ENCODE results near the gene TLR4. TPM values are rescaled to one million over a fixed set of nuclear protein-coding genes. Genes with fewer than 3 reads are reported as not detected.

Gene TLR4
- total RNA-seq, 1 experiment from 2014 or later, result 0.07 TPM

DNA sequence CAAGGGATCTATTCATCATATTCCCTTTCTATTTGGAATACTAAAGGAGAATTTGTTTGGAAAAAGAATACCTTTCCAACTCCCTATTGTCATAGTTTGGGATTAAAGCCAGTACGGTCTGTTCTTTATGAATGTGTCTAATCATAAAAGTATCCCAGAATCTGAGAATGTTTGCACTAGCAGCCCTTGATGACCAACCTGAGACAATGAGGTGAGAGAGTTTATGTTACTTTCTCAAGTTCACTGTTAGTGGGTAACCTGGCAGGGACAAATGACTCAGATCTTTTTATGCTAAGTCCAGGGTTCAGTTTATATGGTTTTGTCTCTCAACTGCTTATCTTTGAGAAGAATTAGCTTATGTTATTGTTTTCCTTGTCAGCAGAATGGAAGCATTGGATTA, 25.3 kb upstream of the TLR4 start:
- no peaks in the 10 kb centered on the region for H3K9me3 ChIP-seq (ENCODE audit: control insufficient read depth, low read depth, low read length)
- H4K5ac ChIP-seq (ENCODE audit: insufficient read length, low read depth, low read length), result no peak overlapping the region
- H3K4ac ChIP-seq (ENCODE audit: low read depth, low read length), result no peak overlapping the region
- Mint-ChIP-seq H3K4me3 (no peak overlapping the region), H3K9me3 (no peaks in the 10 kb centered on the region), H3K36me3 (ENCODE audit: insufficient read depth in 1 of 3, low read depth in 3 of 3) (no peaks in the 10 kb centered on the region), H3K27me3 (ENCODE audit: low read depth) (no peaks in the 10 kb centered on the region), H3K4me1 (peaks cover 5 to 6% of the 10 kb centered on the region in 2 experiments), H3K27ac (no peak overlapping the region)
- H3K27ac ChIP-seq (ENCODE audit: insufficient read length, low read depth, low read length), result no peak overlapping the region
- H2AFZ ChIP-seq (ENCODE audit: low read length), result no peak overlapping the region
- no peak overlapping the region for H3K18ac ChIP-seq (ENCODE audit: insufficient read length, low read depth, low read length)
- no peaks in the 10 kb centered on the region for H3K79me2 ChIP-seq (ENCODE audit: insufficient read depth, low read length)
- no peak overlapping the region for H3K4me2 ChIP-seq (ENCODE audit: insufficient read depth, insufficient read length, low read length)
- H3K23ac ChIP-seq (ENCODE audit: insufficient read length, low read depth, low read length), result no peak overlapping the region
- H4K8ac ChIP-seq (replicated peaks; ENCODE audit: insufficient read length, low read depth, low read length), result no peak overlapping the region
- H4K91ac ChIP-seq (ENCODE audit: insufficient read length, low read depth, low read length), result no peak overlapping the region
- no peak overlapping the region for H2BK15ac ChIP-seq (ENCODE audit: low read depth, low read length)
- TF ChIP-seq CTCF (conservative IDR thresholded peaks at IDR 0.05), result no peak
- no peak overlapping the region for H3K9ac ChIP-seq (ENCODE audit: extremely low read depth, insufficient read length, low read length)
- no peak overlapping the region for H2BK20ac ChIP-seq (ENCODE audit: low read depth, low read length, poor library complexity, severe bottlenecking)
- WGBS (ENCODE audit: extremely low coverage, insufficient read length, low lambda C conversion rate), result no CpG with 5 or more reads among the region's 1 CpG
- H2AK5ac ChIP-seq (ENCODE audit: insufficient read length, low read length), result no peak overlapping the region
- H3K27me3 ChIP-seq (ENCODE audit: insufficient read depth, low read length), result no peaks in the 10 kb centered on the region
- no peak for DNase-seq
- no peak overlapping the region for H2BK12ac ChIP-seq (ENCODE audit: insufficient read length, low read depth, low read length)
- no peak overlapping the region for H2BK120ac ChIP-seq (ENCODE audit: low read depth, low read length, poor library complexity, severe bottlenecking)
- no peaks in the 10 kb centered on the region for H4K20me1 ChIP-seq (ENCODE audit: control insufficient read depth, insufficient read depth, insufficient read length)
- H3K4me1 ChIP-seq (ENCODE audit: insufficient read depth, low read length), result no peaks in the 10 kb centered on the region
- no peak overlapping the region for H3T11ph ChIP-seq (ENCODE audit: low read length)
- no peak overlapping the region for H3K14ac ChIP-seq (ENCODE audit: insufficient read depth, low read length)
- H3K56ac ChIP-seq (ENCODE audit: insufficient read length, low read depth, low read length), result no peak overlapping the region
- no peaks in the 10 kb centered on the region for H3K79me1 ChIP-seq (ENCODE audit: insufficient read depth, low read depth, low read length, poor library complexity, severe bottlenecking)
- H3K23me2 ChIP-seq (ENCODE audit: insufficient read length, low read depth, low read length, poor library complexity, severe bottlenecking), result no peaks in the 10 kb centered on the region
- H2BK5ac ChIP-seq (ENCODE audit: insufficient read length, low read length), result no peak overlapping the region
